H9 (cell line): Measurements from ENCODE around the gene EGFL8. TPM values are rescaled to one million over a fixed set of nuclear protein-coding genes. Genes with fewer than 3 reads are reported as not detected.
A peak's percentile ranks its signal among the peaks of the same experiment; 100 is the strongest.

Experiments
- DNase-seq: peaks from one replicate; pipeline ENCODE4 v3.0.0-alpha.2; 2017
- H2AFZ ChIP-seq: one replicate; pipeline ENCODE4 v1.6.1; 2013; ENCODE audit warnings: mild to moderate bottlenecking, low read length, control low read depth, moderate library complexity
- H2AK5ac ChIP-seq: 2 replicates; pipeline ENCODE4 v1.6.1; 2013; ENCODE audit warnings: low read length, control low read depth, mixed read lengths; ENCODE audit not compliant: insufficient read length
- H2BK120ac ChIP-seq: one replicate; pipeline ENCODE4 v1.6.1; 2013; ENCODE audit warnings: low read depth, mild to moderate bottlenecking, low read length, control low read depth, inconsistent platforms; ENCODE audit not compliant: poor library complexity, severe bottlenecking
- H2BK12ac ChIP-seq: 2 replicates; pipeline ENCODE4 v1.6.1; 2013; ENCODE audit warnings: low read length, control low read depth, mixed read lengths, low read depth; ENCODE audit not compliant: insufficient read length
- H2BK15ac ChIP-seq: 2 replicates; pipeline ENCODE4 v1.6.1; 2013; ENCODE audit warnings: low read depth, low read length, control low read depth
- H2BK20ac ChIP-seq: one replicate; pipeline ENCODE4 v1.6.1; 2013; ENCODE audit warnings: low read depth, mild to moderate bottlenecking, low read length, control low read depth, inconsistent platforms; ENCODE audit not compliant: poor library complexity, severe bottlenecking
- H2BK5ac ChIP-seq: 2 replicates; pipeline ENCODE4 v1.6.1; 2013; ENCODE audit warnings: low read length, control low read depth, mixed read lengths; ENCODE audit not compliant: insufficient read length
- H3K14ac ChIP-seq: 2 replicates; pipeline ENCODE4 v1.6.1; 2013; ENCODE audit warnings: low read length, control low read depth; ENCODE audit not compliant: insufficient read depth
- H3K18ac ChIP-seq: 2 replicates; pipeline ENCODE4 v1.6.1; 2013; ENCODE audit warnings: low read depth, mild to moderate bottlenecking, mixed read lengths, low read length, control low read depth; ENCODE audit not compliant: insufficient read length
- H3K23ac ChIP-seq: 2 replicates; pipeline ENCODE4 v1.6.1; 2013; ENCODE audit warnings: low read length, control low read depth, mixed read lengths, low read depth; ENCODE audit not compliant: insufficient read length
- H3K23me2 ChIP-seq: 2 replicates; pipeline ENCODE4 v1.6.1; 2013; ENCODE audit warnings: low read depth, mild to moderate bottlenecking, mixed read lengths, low read length, control low read depth; ENCODE audit not compliant: insufficient read length, poor library complexity, severe bottlenecking
- H3K27ac ChIP-seq: 2 replicates; pipeline ENCODE4 v1.5.1; 2013; ENCODE audit warnings: low read length, control low read depth, mixed read lengths, low read depth; ENCODE audit not compliant: insufficient read length
- H3K27me3 ChIP-seq: 2 replicates; pipeline ENCODE4 v1.6.1; 2013; ENCODE audit warnings: low read length, control low read depth, inconsistent platforms; ENCODE audit not compliant: insufficient read depth
- H3K4ac ChIP-seq: 2 replicates; pipeline ENCODE4 v1.6.1; 2013; ENCODE audit warnings: low read depth, mild to moderate bottlenecking, control low read depth, inconsistent platforms, low read length, moderate library complexity
- H3K4me1 ChIP-seq: 2 replicates; pipeline ENCODE4 v1.6.1; 2013; ENCODE audit warnings: low read length, control low read depth, inconsistent platforms; ENCODE audit not compliant: insufficient read depth
- H3K4me2 ChIP-seq: 2 replicates; pipeline ENCODE4 v1.6.1; 2013; ENCODE audit warnings: low read length, control low read depth, mixed read lengths; ENCODE audit not compliant: insufficient read length, insufficient read depth
- H3K56ac ChIP-seq: 2 replicates; pipeline ENCODE4 v1.6.1; 2013; ENCODE audit warnings: low read depth, mild to moderate bottlenecking, mixed read lengths, low read length, control low read depth; ENCODE audit not compliant: insufficient read length
- H3K79me1 ChIP-seq: 2 replicates; pipeline ENCODE4 v1.6.1; 2013; ENCODE audit warnings: low read depth, mild to moderate bottlenecking, moderate library complexity, low read length, control low read depth, inconsistent platforms; ENCODE audit not compliant: insufficient read depth, poor library complexity, severe bottlenecking
- H3K79me2 ChIP-seq: 2 replicates; pipeline ENCODE4 v1.6.1; 2013; ENCODE audit warnings: low read length, control low read depth, inconsistent platforms; ENCODE audit not compliant: insufficient read depth
- H3K9ac ChIP-seq: 2 replicates; pipeline ENCODE4 v1.6.1; 2013; ENCODE audit warnings: low read length, control low read depth, mixed read lengths; ENCODE audit not compliant: insufficient read length; ENCODE audit errors: extremely low read depth
- H3K9me3 ChIP-seq: one replicate; pipeline ENCODE4 v1.6.1; 2013; ENCODE audit warnings: low read depth, low read length, inconsistent platforms; ENCODE audit not compliant: control insufficient read depth
- H3T11ph ChIP-seq: one replicate; pipeline ENCODE4 v1.6.1; 2013; ENCODE audit warnings: mild to moderate bottlenecking, low read length, control low read depth, inconsistent platforms
- H4K20me1 ChIP-seq: one replicate; pipeline ENCODE4 v1.6.1; 2013; ENCODE audit not compliant: control insufficient read depth, insufficient read length, insufficient read depth
- H4K5ac ChIP-seq: 2 replicates; pipeline ENCODE4 v1.6.1; 2013; ENCODE audit warnings: low read depth, mild to moderate bottlenecking, mixed read lengths, low read length, control low read depth; ENCODE audit not compliant: insufficient read length
- H4K8ac ChIP-seq: replicated peaks from 2 replicates; pipeline ENCODE4 v1.6.1; 2013; ENCODE audit warnings: low read length, control low read depth, mixed read lengths, low read depth; ENCODE audit not compliant: insufficient read length
- H4K91ac ChIP-seq: 2 replicates; pipeline ENCODE4 v1.6.1; 2013; ENCODE audit warnings: low read depth, mild to moderate bottlenecking, moderate library complexity, mixed read lengths, low read length, control low read depth; ENCODE audit not compliant: insufficient read length
- H3K27ac Mint-ChIP-seq, 3 experiments: 2 replicates in 2 of 3; 3 replicates in 1 of 3; pipeline ENCODE4 v1.8.0; 2020 to 2021; ENCODE audit warnings: mixed read lengths in 3 of 3, mild to moderate bottlenecking in 1 of 3, moderate library complexity in 1 of 3
- H3K27me3 Mint-ChIP-seq: 2 replicates; pipeline ENCODE4 v1.8.0; 2021; ENCODE audit warnings: low read depth, mild to moderate bottlenecking, moderate library complexity, mixed read lengths
- H3K36me3 Mint-ChIP-seq, 3 experiments: 2 replicates in 2 of 3; 3 replicates in 1 of 3; pipeline ENCODE4 v1.8.0; 2020 to 2021; ENCODE audit warnings: low read depth in 3 of 3, mixed read lengths in 3 of 3; ENCODE audit not compliant: insufficient read depth in 1 of 3
- H3K4me1 Mint-ChIP-seq, 2 experiments: 2 replicates each; pipeline ENCODE4 v1.8.0; 2020; ENCODE audit warnings: mixed read lengths in 2 of 2
- H3K4me3 Mint-ChIP-seq, 2 experiments: 2 replicates in 1 of 2; 3 replicates in 1 of 2; pipeline ENCODE4 v1.8.0; 2020 to 2021; ENCODE audit warnings: mild to moderate bottlenecking in 2 of 2, mixed read lengths in 2 of 2, moderate library complexity in 1 of 2
- H3K9me3 Mint-ChIP-seq, 2 experiments: 2 replicates in 1 of 2; 3 replicates in 1 of 2; pipeline ENCODE4 v1.8.0; 2020; ENCODE audit warnings: mild to moderate bottlenecking in 2 of 2, mixed read lengths in 2 of 2, moderate library complexity in 1 of 2
- CTCF ChIP-seq: fragments of 200-600 bp; sonication (generic); conservative IDR thresholded peaks from 3 replicates; pipeline ENCODE4 v1.8.0; 2021; ENCODE audit warnings: antibody characterized with exemption, mild to moderate bottlenecking
- WGBS: extraction: QIAGEN DNeasy Blood & Tissue Kit; methylation state at CpG from one replicate; pipeline ENCODE4 v1.1.7; 2013; ENCODE audit warnings: missing lambda C conversion rate, low lambda C conversion rate, mixed read lengths; ENCODE audit not compliant: insufficient read length; ENCODE audit errors: extremely low coverage; 5-methylcytosine and 5-hydroxymethylcytosine counted together
- total RNA-seq: library from RNA; stranded (reverse); gene quantifications from 2 replicates; pipeline ENCODE4 v1.2.1, GENCODE V29; 2021

The EGFL8 gene
- total RNA-seq, 1 experiment from 2014 or later, result 27.2 TPM

GRCh38 chr6:32129297-32130088, 34.9 kb upstream of the EGFL8 start:
- Histone ChIP-seq H2BK20ac (no peak overlapping the region), H2BK15ac (no peak overlapping the region), H2AFZ (no peak overlapping the region), H3K79me2 (no peaks in the 10 kb centered on the region), H2BK12ac (no peak overlapping the region), H3K23ac (no peak overlapping the region), H3K14ac (no peak overlapping the region), H3K4me1 (no peaks in the 10 kb centered on the region), H3K4ac (no peak overlapping the region), H3K9me3 (no peaks in the 10 kb centered on the region), H3K56ac (no peak overlapping the region), H3K9ac (peak overlapping the region; percentile 28), H3K18ac (no peak overlapping the region), H3T11ph (no peak overlapping the region), H3K27me3 (no peaks in the 10 kb centered on the region), H4K20me1 (no peaks in the 10 kb centered on the region), H3K4me2 (peak overlapping the region; percentile 79), H2BK5ac (no peak overlapping the region), H2BK120ac (no peak overlapping the region), H4K5ac (no peak overlapping the region), H2AK5ac (no peak overlapping the region), H3K79me1 (no peaks in the 10 kb centered on the region), H4K91ac (no peak overlapping the region), H4K8ac (no peak overlapping the region), H3K27ac (no peak overlapping the region), H3K23me2 (peaks cover 3% of the 10 kb centered on the region)
- Mint-ChIP-seq H3K27me3 (peaks cover 2% of the 10 kb centered on the region), H3K27ac (peak overlapping the region; percentile 93 to 97 (median 95); a peak in 6 of 7 replicates), H3K4me3 (peak overlapping the region; percentile 88 to 99), H3K4me1 (peaks cover 22 to 35% of the 10 kb centered on the region in 2 experiments), H3K36me3 (peaks cover 4 to 16% (median 10%) of the 10 kb centered on the region in 3 experiments; a peak in 6 of 7 replicates), H3K9me3 (no peaks in the 10 kb centered on the region)
- DNase-seq, result no peak
- TF ChIP-seq CTCF, result no peak
- no CpG with 5 or more reads among the region's 22 CpGs for WGBS
